SU-DHL-6 (cell line): ENCODE results near the gene FZD8.

Experiments
- H2AFZ ChIP-seq: fragments of 200-600 bp; sonication (generic); 2 replicates; pipeline ENCODE4 v1.6.1; 2014; ENCODE audit warnings: low read depth, mild to moderate bottlenecking, moderate library complexity, mixed read lengths, antibody characterized with exemption, low read length; ENCODE audit not compliant: severe bottlenecking
- H3F3A ChIP-seq: fragments of 200-600 bp; shearing (Covaris generic); 2 replicates; pipeline ENCODE4 v1.6.0; 2016; ENCODE audit warnings: antibody characterized with exemption, mild to moderate bottlenecking; ENCODE audit not compliant: insufficient read depth
- H3K27ac ChIP-seq: fragments of 200-600 bp; sonication (generic); 2 replicates; pipeline ENCODE4 v1.5.1; 2016; ENCODE audit warnings: low read depth, mild to moderate bottlenecking, low read length, moderate library complexity, mixed read lengths
- H3K27me3 ChIP-seq: fragments of 200-600 bp; sonication (generic), shearing (Covaris generic); 2 replicates; pipeline ENCODE4 v1.6.0; 2014; ENCODE audit warnings: mild to moderate bottlenecking, low read length
- H3K36me3 ChIP-seq: fragments of 200-600 bp; sonication (generic); 2 replicates; pipeline ENCODE4 v1.6.1; 2014; ENCODE audit warnings: mild to moderate bottlenecking, low read length, mixed read lengths
- H3K4me2 ChIP-seq: fragments of 300-600, 200-600 bp; shearing (Covaris generic), sonication (generic); 2 replicates; pipeline ENCODE4 v1.6.0; 2014; ENCODE audit warnings: low read length, low read depth, mild to moderate bottlenecking; ENCODE audit not compliant: poor library complexity, severe bottlenecking
- H3K4me3 ChIP-seq: fragments of 200-600 bp; sonication (generic); 2 replicates; pipeline ENCODE4 v1.5.1; 2014; ENCODE audit warnings: antibody characterized with exemption, low read length, mild to moderate bottlenecking, mixed read lengths; ENCODE audit not compliant: insufficient read depth, poor library complexity, severe bottlenecking
- H3K79me2 ChIP-seq: fragments of 200-600 bp; sonication (generic); 2 replicates; pipeline ENCODE4 v1.6.1; 2014; ENCODE audit warnings: mild to moderate bottlenecking, low read length, moderate library complexity; ENCODE audit not compliant: insufficient read depth
- H3K9ac ChIP-seq: fragments of 200-600 bp; sonication (generic); 2 replicates; pipeline ENCODE4 v1.7.0; 2014; ENCODE audit warnings: mild to moderate bottlenecking, low read length
- H3K9me2 ChIP-seq: fragments of 200-600 bp; sonication (generic); replicated peaks from 2 replicates; pipeline ENCODE4 v1.6.1; 2014; ENCODE audit warnings: low read length; ENCODE audit not compliant: insufficient read depth
- H3K9me3 ChIP-seq: fragments of 200-600 bp; sonication (generic); 2 replicates; pipeline ENCODE4 v1.6.1; 2014; ENCODE audit warnings: low read length, mixed read lengths; ENCODE audit not compliant: insufficient read depth
- H4K20me1 ChIP-seq: fragments of 200-600 bp; sonication (generic); 2 replicates; pipeline ENCODE4 v1.6.1; 2014; ENCODE audit warnings: low read depth, mild to moderate bottlenecking, antibody characterized with exemption, low read length, moderate library complexity, mixed read lengths
- EZH2phosphoT487 ChIP-seq: fragments of 200-600 bp; sonication (generic), shearing (Covaris generic); conservative IDR thresholded peaks from 2 replicates; pipeline ENCODE4 v1.6.1; 2018; ENCODE audit warnings: mild to moderate bottlenecking, antibody characterized with exemption, low read length, moderate library complexity, mixed read lengths
- TF ChIP-seq, protein P1 (sequence below): fragments of 200-600 bp; sonication (generic); IDR thresholded peaks from one replicate; pipeline ENCODE4 v1.5.1; 2017; ENCODE audit warnings: antibody characterized with exemption, mild to moderate bottlenecking, low read length, moderate library complexity; ENCODE audit not compliant: insufficient read depth, poor library complexity, severe bottlenecking

The FZD8 gene

DNA sequence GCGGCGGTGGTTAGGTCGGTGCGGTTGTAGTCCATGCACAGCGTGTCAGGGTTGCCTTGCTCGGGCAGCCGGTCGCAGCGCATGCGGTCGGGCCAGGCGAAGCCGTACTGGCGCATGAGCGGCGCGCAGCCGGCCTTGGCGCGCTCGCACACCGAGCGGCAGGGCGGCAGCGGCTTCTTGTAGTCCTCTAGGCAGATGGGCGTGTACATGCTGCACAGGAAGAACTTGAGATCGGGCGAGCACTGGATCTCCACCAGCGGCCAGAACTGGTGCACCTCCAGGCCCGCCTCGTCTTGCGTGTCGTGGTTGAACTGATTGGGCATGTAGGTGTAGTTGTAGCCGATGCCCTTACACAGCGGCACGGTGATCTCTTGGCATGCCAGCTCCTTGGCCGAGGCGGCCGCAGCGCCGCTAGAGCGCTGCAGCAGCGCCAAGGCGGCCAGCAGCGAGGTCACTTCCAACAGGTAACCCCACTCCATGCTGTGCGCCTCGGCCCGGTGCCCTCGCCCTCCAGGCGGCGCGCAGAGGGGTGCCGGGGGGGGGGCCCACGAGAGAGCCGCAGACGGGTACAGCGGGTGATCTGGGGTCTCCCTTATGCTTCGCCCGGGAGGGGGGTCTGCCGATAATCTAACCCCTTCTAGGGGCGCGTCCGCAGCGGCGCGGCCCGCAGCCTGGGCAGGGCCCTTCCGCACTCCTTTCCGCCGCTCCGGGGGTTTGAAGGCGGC lies 983 bp downstream of the FZD8 start:
- H3K27ac ChIP-seq: no peak overlapping the region
- no peak overlapping the region for H3K9ac ChIP-seq
- H3K27me3 ChIP-seq: no peaks in the 10 kb centered on the region
- no peaks in the 10 kb centered on the region for H3F3A ChIP-seq
- H3K4me3 ChIP-seq: no peak overlapping the region
- H2AFZ ChIP-seq: no peak overlapping the region
- TF ChIP-seq, protein P1, sequence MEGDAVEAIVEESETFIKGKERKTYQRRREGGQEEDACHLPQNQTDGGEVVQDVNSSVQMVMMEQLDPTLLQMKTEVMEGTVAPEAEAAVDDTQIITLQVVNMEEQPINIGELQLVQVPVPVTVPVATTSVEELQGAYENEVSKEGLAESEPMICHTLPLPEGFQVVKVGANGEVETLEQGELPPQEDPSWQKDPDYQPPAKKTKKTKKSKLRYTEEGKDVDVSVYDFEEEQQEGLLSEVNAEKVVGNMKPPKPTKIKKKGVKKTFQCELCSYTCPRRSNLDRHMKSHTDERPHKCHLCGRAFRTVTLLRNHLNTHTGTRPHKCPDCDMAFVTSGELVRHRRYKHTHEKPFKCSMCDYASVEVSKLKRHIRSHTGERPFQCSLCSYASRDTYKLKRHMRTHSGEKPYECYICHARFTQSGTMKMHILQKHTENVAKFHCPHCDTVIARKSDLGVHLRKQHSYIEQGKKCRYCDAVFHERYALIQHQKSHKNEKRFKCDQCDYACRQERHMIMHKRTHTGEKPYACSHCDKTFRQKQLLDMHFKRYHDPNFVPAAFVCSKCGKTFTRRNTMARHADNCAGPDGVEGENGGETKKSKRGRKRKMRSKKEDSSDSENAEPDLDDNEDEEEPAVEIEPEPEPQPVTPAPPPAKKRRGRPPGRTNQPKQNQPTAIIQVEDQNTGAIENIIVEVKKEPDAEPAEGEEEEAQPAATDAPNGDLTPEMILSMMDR: no peak
- TF ChIP-seq EZH2phosphoT487: no peak
- no peak overlapping the region for H3K4me2 ChIP-seq
- no peaks in the 10 kb centered on the region for H3K9me3 ChIP-seq
- H3K9me2 ChIP-seq: no peaks in the 10 kb centered on the region
- H3K79me2 ChIP-seq: no peaks in the 10 kb centered on the region
- no peaks in the 10 kb centered on the region for H4K20me1 ChIP-seq
- H3K36me3 ChIP-seq: no peaks in the 10 kb centered on the region

DNA sequence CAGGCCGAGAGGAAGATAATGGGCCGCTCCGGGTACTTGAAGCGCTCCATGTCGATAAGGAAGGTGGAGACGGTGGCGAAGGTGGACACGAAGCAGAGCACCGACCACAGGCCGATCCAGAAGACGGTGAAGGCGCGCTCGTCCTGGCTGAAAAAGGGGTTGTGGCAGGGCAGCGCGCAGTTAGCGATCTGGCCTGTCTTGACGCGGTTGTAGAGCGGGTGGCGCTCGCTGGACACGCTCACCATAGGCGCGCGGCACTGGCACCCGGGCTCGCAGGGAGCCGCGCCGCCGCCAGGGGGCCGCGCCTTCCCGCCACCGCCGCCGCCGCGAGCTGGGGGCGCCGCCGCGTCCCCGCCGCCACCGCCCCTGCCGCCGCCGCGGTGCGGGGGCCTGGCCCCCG lies 1.6 kb downstream of the FZD8 start:
- Histone ChIP-seq H3K4me2 (no peak overlapping the region), H2AFZ (no peak overlapping the region), H3K4me3 (no peak overlapping the region), H3K36me3 (no peaks in the 10 kb centered on the region), H4K20me1 (no peaks in the 10 kb centered on the region), H3K9ac (no peak overlapping the region), H3F3A (no peaks in the 10 kb centered on the region), H3K9me3 (no peaks in the 10 kb centered on the region), H3K9me2 (no peaks in the 10 kb centered on the region), H3K27ac (no peak overlapping the region), H3K79me2 (no peaks in the 10 kb centered on the region), H3K27me3 (no peaks in the 10 kb centered on the region)
- no peak for TF ChIP-seq EZH2phosphoT487
- TF ChIP-seq, protein P1: no peak

DNA sequence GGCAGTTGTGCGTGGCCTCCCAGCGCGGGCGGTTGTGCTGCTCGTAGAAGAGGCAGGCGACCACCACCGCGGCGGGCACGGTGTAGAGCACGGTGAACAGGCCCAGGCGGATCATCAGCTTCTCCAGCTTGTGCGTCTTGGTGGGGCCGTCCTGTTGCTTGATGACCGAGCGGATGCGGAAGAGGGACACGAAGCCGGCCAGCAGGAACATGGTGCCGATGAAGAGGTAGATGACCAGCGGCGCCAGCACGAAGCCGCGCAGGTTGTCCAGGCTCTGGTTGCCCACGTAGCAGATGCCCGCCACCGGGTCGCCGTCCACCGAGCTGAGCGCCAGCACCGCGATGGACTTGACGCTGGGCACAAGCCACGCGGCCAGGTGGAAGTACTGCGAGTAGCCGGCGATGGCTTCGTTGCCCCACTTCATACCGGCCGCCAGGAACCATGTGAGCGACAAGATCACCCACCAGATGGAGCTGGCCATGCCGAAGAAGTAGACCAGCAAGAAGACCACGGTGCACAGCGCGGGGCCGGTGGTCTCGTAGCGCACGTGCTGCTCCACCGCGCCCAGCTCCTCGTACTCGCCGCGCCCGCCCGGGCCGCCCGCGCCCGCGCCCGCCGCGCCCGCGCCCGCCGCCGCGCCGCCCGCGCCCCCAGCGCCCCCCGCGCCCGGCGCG lies 2.2 kb downstream of the FZD8 start:
- no peaks in the 10 kb centered on the region for H4K20me1 ChIP-seq
- H3K4me2 ChIP-seq: no peak overlapping the region
- TF ChIP-seq, protein P1: no peak
- TF ChIP-seq EZH2phosphoT487: no peak
- H3K4me3 ChIP-seq: no peak overlapping the region
- H3K79me2 ChIP-seq: no peaks in the 10 kb centered on the region
- H3K9me2 ChIP-seq: no peaks in the 10 kb centered on the region
- no peaks in the 10 kb centered on the region for H3K36me3 ChIP-seq
- H3K27ac ChIP-seq: no peak overlapping the region
- no peaks in the 10 kb centered on the region for H3F3A ChIP-seq
- no peak overlapping the region for H2AFZ ChIP-seq
- H3K9me3 ChIP-seq: no peaks in the 10 kb centered on the region
- H3K9ac ChIP-seq: no peak overlapping the region
- no peaks in the 10 kb centered on the region for H3K27me3 ChIP-seq
